ENCODE results near the gene TBC1D5. TPM values are rescaled to one million over a fixed set of nuclear protein-coding genes. Genes with fewer than 3 reads are reported as not detected.

Gene TBC1D5
- total and polyA plus RNA-seq, 2 of the 8 experiments (the other 6 are each of a cell fraction or from before 2014, with no cell fraction given) = 11.0 to 22.9 TPM

- Histone ChIP-seq H4K8ac (ENCODE audit: extremely low read depth, insufficient read depth, low read length) (no peak overlapping the region), H2BK20ac (ENCODE audit: low read length) (no peak overlapping the region), H2AFZ (ENCODE audit: low read length) (no peak overlapping the region), H3K79me2 (ENCODE audit: control insufficient read depth in 1 of 2, insufficient read depth in 2 of 2, low read length in 2 of 2) (no peaks in the 10 kb centered on the region), H3K23me2 (ENCODE audit: low read depth, low read length) (peaks cover 1% of the 10 kb centered on the region; the same call in 1 of the 2 replicates), H3K4me1 (replicated peaks in 1 of 4; ENCODE audit: control insufficient read depth in 3 of 4, insufficient read depth in 4 of 4, low read length in 3 of 4) (no peaks in the 10 kb centered on the region), H4K91ac (replicated peaks; ENCODE audit: insufficient read length, low read length) (no peak overlapping the region), H4K20me1 (replicated peaks in 1 of 2; ENCODE audit: control insufficient read depth in 1 of 2, insufficient read depth in 2 of 2, low read length in 2 of 2) (no peaks in the 10 kb centered on the region), H3K4me3 (ENCODE audit: extremely low read depth in 1 of 4, insufficient read depth in 2 of 4, low read depth in 3 of 4, low read length in 4 of 4) (no peak overlapping the region), H3K27ac (ENCODE audit: low read depth, low read length) (no peak overlapping the region), H3K56ac (replicated peaks; ENCODE audit: insufficient read length, low read depth, low read length) (no peak overlapping the region), H3K27me3 (replicated peaks in 1 of 4; ENCODE audit: control insufficient read depth in 3 of 4, extremely low read depth in 1 of 4, insufficient read depth in 3 of 4, low read length in 3 of 4) (no peaks in the 10 kb centered on the region), H3K18ac (ENCODE audit: extremely low read depth, low read length) (no peak overlapping the region), H3K4ac (replicated peaks; ENCODE audit: insufficient read length, low read depth, low read length) (no peak overlapping the region), H2BK120ac (replicated peaks; ENCODE audit: low read depth, low read length) (no peak overlapping the region), H3K4me2 (ENCODE audit: insufficient read depth in 1 of 2, low read depth in 2 of 2, low read length in 2 of 2) (no peak overlapping the region), H3K79me1 (ENCODE audit: low read depth, low read length) (no peaks in the 10 kb centered on the region), H3K36me3 (ENCODE audit: control insufficient read depth in 2 of 4, insufficient read depth in 4 of 4, low read length in 3 of 4) (no peaks in the 10 kb centered on the region; a peak in 1 of 8 replicates), H4K5ac (ENCODE audit: insufficient read length, low read depth, low read length) (no peak overlapping the region), H3K23ac (ENCODE audit: insufficient read length) (no peak overlapping the region), H3K9ac (replicated peaks in 1 of 4; ENCODE audit: extremely low read depth in 1 of 4, low read depth in 3 of 4, low read length in 3 of 4) (no peak overlapping the region), H2AK5ac (ENCODE audit: low read depth, low read length) (no peak overlapping the region), H2BK12ac (ENCODE audit: low read depth, low read length) (no peak overlapping the region), H2BK5ac (ENCODE audit: low read depth, low read length) (no peak overlapping the region), H2BK15ac (ENCODE audit: low read length) (no peak overlapping the region), H3K14ac (ENCODE audit: insufficient read length) (no peak overlapping the region), H3K9me3 (ENCODE audit: insufficient read depth in 2 of 2, low read depth in 1 of 2, low read length in 1 of 2) (no peaks in the 10 kb centered on the region)
- ChIA-PET POLR2A (ENCODE audit: partially characterized antibody) (interaction anchor here (0.7 kb wide), 1 partner anchor 123 kb away, joined by 3 read pairs; no protein-coding TSS in a partner anchor), CTCF (ENCODE audit: partially characterized antibody) (no interaction called here)
- DNase-seq (ENCODE audit: low read depth in 1 of 2, low spot score in 2 of 2) = no peak
- WGBS, 2 experiments (ENCODE audit: extremely low coverage in 1 of 2, insufficient coverage in 1 of 2, insufficient read length in 1 of 2, insufficient replicate concordance in 2 of 2, low coverage in 1 of 2, low lambda C conversion rate in 2 of 2, missing lambda C conversion rate in 1 of 2) = 79% methylated on average over 1 of the region's 1 CpG; no CpG with 5 or more reads in 1 of the 2 experiments
- no peak for FAIRE-seq
- TF ChIP-seq SIX5 (IDR thresholded peaks at IDR 0.05; ENCODE audit: low read depth, low read length) (no peak), CTBP2 (IDR thresholded peaks at IDR 0.05; ENCODE audit: borderline replicate concordance, insufficient read depth, insufficient read length, low read length) (no peak), RFX5 (IDR thresholded peaks at IDR 0.05; ENCODE audit: borderline replicate concordance, low read depth, low read length) (no peak), HDAC6 (IDR thresholded peaks at IDR 0.05; ENCODE audit: low read depth, low read length) (no peak), POLR2A (IDR thresholded peaks at IDR 0.05; ENCODE audit: control extremely low read depth in 1 of 2, low read depth in 2 of 2, low read length in 2 of 2) (no peak)
Measured at GRCh38 chr3:17373304-17373703, 369.1 kb downstream of the TBC1D5 start.
